GM12801 (cell line): ENCODE results near the gene SLC10A3.

Source experiments
- TF ChIP-seq, protein P1 (sequence below): IDR thresholded peaks from one replicate; pipeline ENCODE4 v1.5.1; 2011; ENCODE audit warnings: control low read depth; ENCODE audit not compliant: insufficient read length; ENCODE audit errors: extremely low read depth

Gene SLC10A3

GRCh38 chrX:154469114-154469513 lies 21.3 kb downstream of the SLC10A3 start:
- TF ChIP-seq, protein P1, sequence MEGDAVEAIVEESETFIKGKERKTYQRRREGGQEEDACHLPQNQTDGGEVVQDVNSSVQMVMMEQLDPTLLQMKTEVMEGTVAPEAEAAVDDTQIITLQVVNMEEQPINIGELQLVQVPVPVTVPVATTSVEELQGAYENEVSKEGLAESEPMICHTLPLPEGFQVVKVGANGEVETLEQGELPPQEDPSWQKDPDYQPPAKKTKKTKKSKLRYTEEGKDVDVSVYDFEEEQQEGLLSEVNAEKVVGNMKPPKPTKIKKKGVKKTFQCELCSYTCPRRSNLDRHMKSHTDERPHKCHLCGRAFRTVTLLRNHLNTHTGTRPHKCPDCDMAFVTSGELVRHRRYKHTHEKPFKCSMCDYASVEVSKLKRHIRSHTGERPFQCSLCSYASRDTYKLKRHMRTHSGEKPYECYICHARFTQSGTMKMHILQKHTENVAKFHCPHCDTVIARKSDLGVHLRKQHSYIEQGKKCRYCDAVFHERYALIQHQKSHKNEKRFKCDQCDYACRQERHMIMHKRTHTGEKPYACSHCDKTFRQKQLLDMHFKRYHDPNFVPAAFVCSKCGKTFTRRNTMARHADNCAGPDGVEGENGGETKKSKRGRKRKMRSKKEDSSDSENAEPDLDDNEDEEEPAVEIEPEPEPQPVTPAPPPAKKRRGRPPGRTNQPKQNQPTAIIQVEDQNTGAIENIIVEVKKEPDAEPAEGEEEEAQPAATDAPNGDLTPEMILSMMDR = no peak

DNA sequence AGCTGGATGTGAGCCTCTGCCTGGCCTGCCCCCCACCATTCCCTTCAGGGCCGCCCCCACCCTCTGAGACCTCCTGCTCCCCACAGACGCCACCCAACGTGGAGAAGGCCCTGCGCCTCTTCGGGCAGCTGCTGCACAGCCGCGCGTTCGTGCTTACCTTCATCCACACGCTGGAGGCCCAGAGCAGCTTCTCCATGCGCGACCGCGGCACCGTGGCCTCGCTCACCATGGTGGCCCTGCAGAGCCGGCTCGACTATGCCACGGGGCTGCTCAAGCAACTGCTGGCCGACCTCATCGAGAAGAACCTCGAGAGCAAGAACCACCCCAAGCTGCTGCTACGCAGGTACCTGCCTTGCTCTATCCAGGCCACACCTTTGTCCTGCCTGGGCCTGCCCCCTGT lies 22.2 kb downstream of the SLC10A3 start:
- TF ChIP-seq, protein P1 = no peak

DNA sequence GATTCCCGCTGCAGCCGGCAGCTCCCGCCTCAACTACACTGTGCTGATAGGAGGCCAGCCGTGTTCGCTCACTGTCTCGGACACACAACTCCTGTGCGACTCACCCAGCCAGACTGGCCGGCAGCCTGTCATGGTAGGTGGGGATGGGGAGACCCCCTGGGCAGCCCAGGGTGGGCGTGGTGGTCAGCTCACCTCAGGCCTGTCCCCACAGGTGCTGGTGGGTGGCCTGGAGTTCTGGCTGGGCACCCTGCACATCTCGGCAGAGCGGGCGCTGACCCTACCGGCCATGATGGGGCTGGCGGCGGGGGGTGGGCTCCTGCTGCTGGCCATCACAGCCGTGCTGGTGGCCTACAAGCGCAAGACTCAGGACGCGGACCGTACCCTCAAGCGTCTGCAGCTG lies 22.9 kb downstream of the SLC10A3 start:
- TF ChIP-seq, protein P1 = no peak

DNA sequence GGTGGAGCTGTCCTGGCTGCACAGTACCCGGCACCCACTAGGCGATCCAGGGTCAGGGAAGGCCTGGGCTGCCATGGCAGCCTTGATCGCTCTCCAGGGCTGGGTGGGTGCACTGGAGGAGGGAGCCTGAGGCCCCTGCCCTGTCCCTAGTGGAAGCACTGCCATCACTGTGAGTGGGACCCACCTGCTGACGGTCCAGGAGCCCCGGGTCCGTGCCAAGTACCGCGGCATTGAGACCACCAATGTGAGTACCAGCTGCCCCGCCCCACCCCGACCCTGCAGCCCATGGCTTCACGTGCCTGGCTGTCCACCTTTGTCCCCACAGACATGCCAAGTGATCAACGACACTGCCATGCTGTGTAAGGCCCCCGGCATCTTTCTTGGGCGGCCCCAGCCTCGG lies 23.5 kb downstream of the SLC10A3 start:
- TF ChIP-seq, protein P1 = no peak

- TF ChIP-seq, protein P1 = no peak
Measured at GRCh38 chrX:154466036-154466435, 24.4 kb downstream of the SLC10A3 start.

- TF ChIP-seq, protein P1 = no peak
Measured at GRCh38 chrX:154465601-154466000, 24.8 kb downstream of the SLC10A3 start.

DNA sequence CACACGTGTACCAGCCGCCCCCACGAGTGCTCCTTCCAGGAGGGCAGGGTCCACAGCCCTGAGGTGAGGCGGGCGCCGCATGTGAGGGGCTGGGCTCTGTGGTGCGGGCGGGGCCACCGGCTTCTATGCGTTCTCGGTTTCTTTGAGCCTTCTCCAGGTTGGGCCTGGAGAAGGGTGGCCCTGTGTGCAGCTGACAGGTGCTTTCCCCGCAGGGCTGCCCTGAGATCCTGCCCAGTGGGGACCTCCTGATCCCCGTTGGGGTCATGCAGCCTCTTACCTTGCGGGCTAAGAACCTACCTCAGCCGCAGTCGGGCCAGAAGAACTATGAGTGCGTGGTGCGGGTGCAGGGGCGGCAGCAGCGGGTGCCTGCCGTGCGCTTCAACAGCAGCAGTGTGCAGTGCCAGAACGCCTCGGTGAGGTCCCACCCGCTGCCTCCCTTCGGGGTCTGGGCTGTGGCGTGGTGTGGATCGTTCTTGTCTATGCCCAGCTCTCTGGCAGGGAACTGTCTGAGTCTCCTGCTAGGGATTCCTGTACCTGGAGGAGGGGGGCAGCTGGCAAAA lies 25.5 kb downstream of the SLC10A3 start:
- TF ChIP-seq, protein P1 = no peak
